SU-DHL-6 (cell line): ENCODE measurements around the gene NDUFB3.

Experiments used
- CTCF ChIP-seq: fragments of 200-600 bp; sonication (generic); IDR thresholded peaks from one replicate; pipeline ENCODE4 v1.5.1; 2017; ENCODE audit warnings: antibody characterized with exemption, mild to moderate bottlenecking, low read length, moderate library complexity; ENCODE audit not compliant: insufficient read depth, poor library complexity, severe bottlenecking
- EZH2phosphoT487 ChIP-seq: fragments of 200-600 bp; sonication (generic), shearing (Covaris generic); conservative IDR thresholded peaks from 2 replicates; pipeline ENCODE4 v1.6.1; 2018; ENCODE audit warnings: mild to moderate bottlenecking, antibody characterized with exemption, low read length, moderate library complexity, mixed read lengths

- TF ChIP-seq CTCF (no peak), EZH2phosphoT487 (no peak)
These were observed 3.2 kb downstream of the NDUFB3 start for GRCh38 chr2:201074996-201075395.
